Lower leg skin (tissue), 4 donors: ENCODE results near the gene HSD17B12. TPM values are rescaled to one million over a fixed set of nuclear protein-coding genes. Genes with fewer than 3 reads are reported as not detected.

ENCODE experiments used
- DNase-seq, 2 donors: peaks; one replicate each; pipeline ENCODE4 v3.0.0-alpha.2; 2019; ENCODE audit warnings: low spot score in 2 of 2
- H3K4me3 ChIP-seq: fragments of 200-600 bp; sonication (generic); 2 replicates; pipeline ENCODE4 v1.5.1; 2017; ENCODE audit warnings: mild to moderate bottlenecking, low read depth; ENCODE audit not compliant: poor library complexity, severe bottlenecking
- POLR2A ChIP-seq, 2 donors: fragments of 450-650 bp; IDR thresholded peaks; one replicate each; pipeline ENCODE4 v1.6.1; 2016 to 2017; ENCODE audit warnings: antibody characterized with exemption in 2 of 2, mild to moderate bottlenecking in 1 of 2, moderate library complexity in 1 of 2
- WGBS, 2 donors: methylation state at CpG; one replicate each; pipeline ENCODE4 v1.1.5; 2018; 5-methylcytosine and 5-hydroxymethylcytosine counted together
- intact Hi-C: fragments of 100-400 bp; cut with DNase I; formaldehyde crosslinking; loops from one replicate; pipeline ENCODE4 v1.15.0; 2023; ENCODE audit warnings: low total_unique reads
- total RNA-seq, 4 donors: library from RNA; depleted of rRNA; stranded (reverse); fragments of >200 nt; gene quantifications; one replicate each; pipeline ENCODE4 v1.1.0, GENCODE V29; 2016
- TF ChIP-seq, protein P1 (sequence below), 3 donors: fragments of 450-650 bp; IDR thresholded peaks; one replicate each; pipeline ENCODE4 v1.5.1; 2016; ENCODE audit warnings: antibody characterized with exemption in 3 of 3, mild to moderate bottlenecking in 3 of 3, moderate library complexity in 2 of 3

The HSD17B12 gene
- total RNA-seq, 4 donors from 2014 or later = 32.0 to 69.7 (median 46.6) TPM

DNA sequence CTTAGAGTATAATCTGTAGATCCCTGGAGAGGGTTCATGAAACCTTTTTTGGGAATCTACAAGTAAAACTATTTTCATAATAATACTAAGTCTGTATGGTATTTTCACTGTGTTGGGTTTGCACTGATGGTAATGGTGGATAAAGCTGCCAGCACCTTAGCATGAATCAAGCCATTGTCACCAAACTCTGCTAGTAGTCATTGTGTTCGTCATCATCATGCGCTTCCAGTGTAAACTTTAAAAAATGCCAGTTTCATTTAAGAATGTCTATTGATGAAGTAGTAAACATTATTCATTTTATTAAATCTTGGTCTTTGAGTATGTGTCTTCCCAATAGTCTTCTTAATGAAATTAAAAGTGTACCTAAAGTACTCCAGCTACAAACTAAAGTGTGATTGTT, 215.1 kb downstream of the HSD17B12 start:
- DNase-seq = no peak
- WGBS, 2 donors = 91 to 96% methylated on average over 2 of the region's 2 CpGs

DNA sequence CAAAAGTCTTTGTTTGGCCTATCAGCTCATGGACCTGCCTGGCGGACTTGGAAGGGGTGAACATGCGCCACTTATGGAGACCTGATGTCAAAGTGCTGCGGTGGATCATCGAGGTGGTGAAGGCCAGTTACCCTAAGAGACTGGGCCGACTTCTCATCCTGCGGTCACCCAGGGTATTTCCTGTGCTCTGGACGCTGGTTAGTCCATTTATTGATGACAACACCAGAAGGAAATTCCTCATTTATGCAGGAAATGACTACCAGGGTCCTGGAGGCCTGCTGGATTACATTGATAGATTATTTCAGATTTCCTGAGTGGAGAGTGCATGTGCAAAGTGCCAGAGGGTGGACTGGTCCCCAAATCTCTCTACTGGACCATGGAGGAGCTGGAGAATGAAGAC, 218.0 kb downstream of the HSD17B12 start:
- intact Hi-C loops = no loop called here
- TF ChIP-seq, protein P1, sequence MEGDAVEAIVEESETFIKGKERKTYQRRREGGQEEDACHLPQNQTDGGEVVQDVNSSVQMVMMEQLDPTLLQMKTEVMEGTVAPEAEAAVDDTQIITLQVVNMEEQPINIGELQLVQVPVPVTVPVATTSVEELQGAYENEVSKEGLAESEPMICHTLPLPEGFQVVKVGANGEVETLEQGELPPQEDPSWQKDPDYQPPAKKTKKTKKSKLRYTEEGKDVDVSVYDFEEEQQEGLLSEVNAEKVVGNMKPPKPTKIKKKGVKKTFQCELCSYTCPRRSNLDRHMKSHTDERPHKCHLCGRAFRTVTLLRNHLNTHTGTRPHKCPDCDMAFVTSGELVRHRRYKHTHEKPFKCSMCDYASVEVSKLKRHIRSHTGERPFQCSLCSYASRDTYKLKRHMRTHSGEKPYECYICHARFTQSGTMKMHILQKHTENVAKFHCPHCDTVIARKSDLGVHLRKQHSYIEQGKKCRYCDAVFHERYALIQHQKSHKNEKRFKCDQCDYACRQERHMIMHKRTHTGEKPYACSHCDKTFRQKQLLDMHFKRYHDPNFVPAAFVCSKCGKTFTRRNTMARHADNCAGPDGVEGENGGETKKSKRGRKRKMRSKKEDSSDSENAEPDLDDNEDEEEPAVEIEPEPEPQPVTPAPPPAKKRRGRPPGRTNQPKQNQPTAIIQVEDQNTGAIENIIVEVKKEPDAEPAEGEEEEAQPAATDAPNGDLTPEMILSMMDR (IDR thresholded peaks at IDR 0.05) = no peak
- TF ChIP-seq POLR2A (IDR thresholded peaks at IDR 0.05) = no peak
- H3K4me3 ChIP-seq = no peak overlapping the region
- WGBS, 2 donors = 93 to 96% methylated on average over 7 of the region's 7 CpGs
- no peak for DNase-seq

More for the DNA sequence above, 215.1 kb downstream of the HSD17B12 start:
- H3K4me3 ChIP-seq = no peak overlapping the region
- TF ChIP-seq, protein P1 (IDR thresholded peaks at IDR 0.05) = no peak
- TF ChIP-seq POLR2A (IDR thresholded peaks at IDR 0.05) = no peak
- intact Hi-C loops = no loop called here

DNA sequence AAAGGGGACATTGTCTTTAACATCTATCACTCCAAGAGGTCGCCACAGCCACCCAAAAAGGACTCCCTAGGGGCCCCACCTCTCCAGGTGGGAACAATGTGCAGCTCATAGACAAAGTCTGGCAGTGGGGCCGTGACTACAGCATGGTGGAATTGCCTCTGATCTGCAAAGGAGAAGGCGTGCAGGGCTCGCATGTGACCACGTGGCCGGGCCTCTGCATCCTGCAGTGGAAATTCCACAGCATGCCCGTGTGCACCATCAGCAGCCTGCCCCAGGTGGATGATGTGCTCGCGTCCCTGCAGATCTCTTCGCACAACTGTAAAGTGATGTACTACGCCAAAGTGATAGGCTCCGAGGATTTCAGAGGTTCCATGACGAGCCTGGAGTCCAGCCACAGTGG, 218.6 kb downstream of the HSD17B12 start:
- H3K4me3 ChIP-seq = no peak overlapping the region
- intact Hi-C loops = no loop called here
- DNase-seq = no peak
- 90 to 91% methylated on average over 12 to 13 of the region's 13 CpGs for WGBS, 2 donors
- TF ChIP-seq, protein P1 (IDR thresholded peaks at IDR 0.05) = no peak
- TF ChIP-seq POLR2A (IDR thresholded peaks at IDR 0.05) = no peak

DNA sequence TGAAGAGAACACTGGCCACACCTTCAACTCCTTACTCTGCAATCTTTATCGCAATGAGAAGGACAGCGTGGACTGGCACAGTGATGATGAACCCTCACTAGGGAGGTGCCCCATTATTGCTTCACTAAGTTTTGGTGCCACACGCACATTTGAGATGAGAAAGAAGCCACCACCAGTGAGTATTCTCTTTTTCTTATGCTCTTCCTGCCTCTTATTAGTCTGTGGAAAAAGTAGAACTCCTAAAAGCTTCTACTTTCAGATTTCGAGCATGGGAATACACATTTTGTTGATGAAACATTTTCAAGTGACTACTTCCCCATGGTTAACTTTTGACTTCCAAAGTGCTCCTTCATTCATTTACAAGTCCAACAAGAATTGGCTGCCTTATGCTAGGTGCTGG, 221.0 kb downstream of the HSD17B12 start:
- WGBS, 2 donors = 85 to 90% methylated on average over 4 of the region's 4 CpGs
- DNase-seq = no peak
- TF ChIP-seq, protein P1 (IDR thresholded peaks at IDR 0.05) = no peak
- TF ChIP-seq POLR2A (IDR thresholded peaks at IDR 0.05) = no peak
- H3K4me3 ChIP-seq = no peak overlapping the region
- intact Hi-C loops = no loop called here

GRCh38 chr11:43903078-43903477, 222.5 kb downstream of the HSD17B12 start:
- no peak overlapping the region for H3K4me3 ChIP-seq
- TF ChIP-seq, protein P1 (IDR thresholded peaks at IDR 0.05) = no peak
- no peak for TF ChIP-seq POLR2A (IDR thresholded peaks at IDR 0.05)
- WGBS, 2 donors = 80 to 94% methylated on average over 2 of the region's 2 CpGs
- intact Hi-C loops = no loop called here
- DNase-seq = no peak

DNA sequence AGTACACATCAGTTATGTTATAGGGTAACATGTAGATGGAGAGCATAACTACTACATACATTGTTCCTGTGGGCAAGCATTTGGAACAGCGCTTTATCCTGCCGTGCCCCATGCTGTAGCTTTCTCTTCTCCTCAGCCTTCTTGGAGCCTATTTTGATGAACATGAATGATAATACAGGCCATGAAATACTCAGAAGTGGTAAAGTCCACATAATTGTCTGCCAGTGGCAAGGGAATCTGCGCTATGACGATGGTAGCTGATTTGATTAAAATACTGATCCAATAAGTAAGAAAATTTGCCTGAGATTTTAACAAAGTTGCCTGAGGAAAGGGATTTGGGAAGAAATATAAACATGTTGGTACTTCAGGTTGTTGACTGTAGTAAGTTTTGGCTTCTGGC, 223.4 kb downstream of the HSD17B12 start:
- WGBS, 2 donors = 92 to 95% methylated on average over 4 of the region's 4 CpGs
- DNase-seq = no peak
- TF ChIP-seq, protein P1 (IDR thresholded peaks at IDR 0.05) = no peak
- TF ChIP-seq POLR2A (IDR thresholded peaks at IDR 0.05) = no peak
- no peak overlapping the region for H3K4me3 ChIP-seq
- intact Hi-C loops = no loop called here
